GM23338 (cell line): ENCODE results near the gene C12orf60. TPM values are rescaled to one million over a fixed set of nuclear protein-coding genes. Genes with fewer than 3 reads are reported as not detected.
A peak's percentile ranks its signal among the peaks of the same experiment; 100 is the strongest.

Source experiments
- ATAC-seq: fragments of 200-7000 bp; cut with Tn5 transposase; 3 replicates; pipeline ENCODE4 v1.9.1; 2020
- DNase-seq: peaks from one replicate; pipeline ENCODE4 v3.0.0-alpha.2; 2015; ENCODE audit warnings: low spot score
- H2AFZ ChIP-seq: fragments of 200-600 bp; sonication (generic); 2 replicates; pipeline ENCODE4 v1.8.0; 2016; ENCODE audit warnings: antibody characterized with exemption, mild to moderate bottlenecking, moderate library complexity
- H3F3A ChIP-seq: fragments of 200-600 bp; sonication (generic); replicated peaks from 2 replicates; pipeline ENCODE4 v1.8.0; 2017; ENCODE audit warnings: antibody characterized with exemption, mixed run types, low read depth
- H3K27ac ChIP-seq: fragments of 200-600 bp; sonication (generic); 2 replicates; pipeline ENCODE4 v1.6.1; 2016; ENCODE audit warnings: low read depth
- H3K27me3 ChIP-seq: fragments of 200-600 bp; sonication (generic); 2 replicates; pipeline ENCODE4 v1.8.0; 2016; ENCODE audit warnings: mild to moderate bottlenecking, mixed run types, moderate library complexity; ENCODE audit not compliant: insufficient read depth
- H3K36me3 ChIP-seq: fragments of 200-600 bp; sonication (generic); 2 replicates; pipeline ENCODE4 v1.8.0; 2016; ENCODE audit warnings: mild to moderate bottlenecking; ENCODE audit not compliant: insufficient read depth
- H3K4me1 ChIP-seq: fragments of 200-600 bp; sonication (generic); 2 replicates; pipeline ENCODE4 v1.8.0; 2016; ENCODE audit warnings: mild to moderate bottlenecking, moderate library complexity; ENCODE audit not compliant: insufficient read depth
- H3K4me2 ChIP-seq: fragments of 200-600 bp; sonication (generic); 2 replicates; pipeline ENCODE4 v1.7.1; 2017; ENCODE audit warnings: mixed run types
- H3K4me3 ChIP-seq: fragments of 200-600 bp; sonication (generic); 2 replicates; pipeline ENCODE4 v1.6.1; 2016; ENCODE audit warnings: mixed run types
- H3K79me2 ChIP-seq: fragments of 200-600 bp; sonication (generic); replicated peaks from 2 replicates; pipeline ENCODE4 v1.8.0; 2017; ENCODE audit warnings: mild to moderate bottlenecking; ENCODE audit not compliant: insufficient read depth
- H3K9me2 ChIP-seq: fragments of 200-600 bp; sonication (generic); 2 replicates; pipeline ENCODE4 v1.8.0; 2017; ENCODE audit not compliant: insufficient read depth
- H4K20me1 ChIP-seq: fragments of 200-600 bp; sonication (generic); replicated peaks from 2 replicates; pipeline ENCODE4 v1.8.0; 2017; ENCODE audit warnings: mild to moderate bottlenecking; ENCODE audit not compliant: insufficient read depth
- H3K27ac Mint-ChIP-seq: 2 replicates; pipeline ENCODE4 v1.8.0; 2020; ENCODE audit warnings: inconsistent platforms, mild to moderate bottlenecking, moderate library complexity, mixed read lengths
- H3K27me3 Mint-ChIP-seq: 3 replicates; pipeline ENCODE4 v1.8.0; 2022; ENCODE audit warnings: low read depth, mild to moderate bottlenecking, moderate library complexity, mixed read lengths, inconsistent platforms; ENCODE audit not compliant: insufficient read depth, poor library complexity
- H3K36me3 Mint-ChIP-seq: 3 replicates; pipeline ENCODE4 v1.8.0; 2021; ENCODE audit warnings: low read depth, mild to moderate bottlenecking, inconsistent platforms, moderate library complexity, mixed read lengths
- H3K4me1 Mint-ChIP-seq: 3 replicates; pipeline ENCODE4 v1.8.0; 2020; ENCODE audit warnings: mild to moderate bottlenecking, inconsistent platforms, mixed read lengths
- H3K4me3 Mint-ChIP-seq: 3 replicates; pipeline ENCODE4 v1.8.0; 2021; ENCODE audit warnings: moderate library complexity, mild to moderate bottlenecking, inconsistent platforms, mixed read lengths
- H3K9me3 Mint-ChIP-seq: 3 replicates; pipeline ENCODE4 v1.8.0; 2020; ENCODE audit warnings: moderate library complexity, mild to moderate bottlenecking, inconsistent platforms, mixed read lengths
- CREB1 ChIP-seq: fragments of 250-450 bp; sonication (Bioruptor Pico); IDR thresholded peaks from 2 replicates; pipeline ENCODE4 v1.5.0; 2020; ENCODE audit warnings: low read depth, mild to moderate bottlenecking, moderate library complexity
- CTCF ChIP-seq, 2 experiments: fragments of 200-600 bp in 1 of 2; sonication (generic) in 1 of 2; conservative IDR thresholded peaks; 2 replicates each; pipeline versions ENCODE4 v1.5.1 to v1.6.1; 2016 to 2017; ENCODE audit warnings: antibody characterized with exemption in 2 of 2, low read depth in 2 of 2, mild to moderate bottlenecking in 2 of 2, moderate library complexity in 1 of 2
- ETS1 ChIP-seq: IDR thresholded peaks from 2 replicates; pipeline ENCODE4 v1.6.1; 2016; ENCODE audit warnings: antibody characterized with exemption
- EZH2 ChIP-seq: fragments of 200-600 bp; sonication (generic); IDR thresholded peaks from one replicate; pipeline ENCODE4 v1.8.0; 2017; ENCODE audit warnings: antibody characterized with exemption, mild to moderate bottlenecking, low read depth; ENCODE audit not compliant: unreplicated experiment
- EZH2phosphoT487 ChIP-seq: fragments of 200-600 bp; sonication (generic); IDR thresholded peaks from one replicate; pipeline ENCODE4 v1.8.1; 2018; ENCODE audit warnings: antibody characterized with exemption; ENCODE audit not compliant: unreplicated experiment
- JUNB ChIP-seq: IDR thresholded peaks from one replicate; pipeline ENCODE4 v1.6.1; 2016; ENCODE audit warnings: antibody characterized with exemption; ENCODE audit not compliant: unreplicated experiment
- NANOG ChIP-seq: IDR thresholded peaks from 2 replicates; pipeline ENCODE4 v1.6.1; 2016; ENCODE audit warnings: antibody characterized with exemption, borderline replicate concordance
- POLR2AphosphoS5 ChIP-seq: IDR thresholded peaks from 2 replicates; pipeline ENCODE4 v1.6.1; 2016; ENCODE audit warnings: antibody characterized with exemption, low read depth
- REST ChIP-seq: IDR thresholded peaks from one replicate; pipeline ENCODE4 v1.6.1; 2018; ENCODE audit warnings: antibody characterized with exemption; ENCODE audit not compliant: unreplicated experiment
- STAT1 ChIP-seq: IDR thresholded peaks from one replicate; pipeline ENCODE4 v1.6.1; 2016; ENCODE audit warnings: antibody characterized with exemption; ENCODE audit not compliant: unreplicated experiment
- ZNF114 ChIP-seq: fragments of 250-450 bp; sonication (Bioruptor Pico); IDR thresholded peaks from 2 replicates; pipeline ENCODE4 v1.5.0; 2020; ENCODE audit warnings: mild to moderate bottlenecking, moderate library complexity
- ZNF331 ChIP-seq: fragments of 250-450 bp; sonication (Bioruptor Pico); IDR thresholded peaks from 2 replicates; pipeline ENCODE4 v1.5.0; 2020; ENCODE audit warnings: low read depth, mild to moderate bottlenecking, moderate library complexity
- ZNF462 ChIP-seq: fragments of 250-450 bp; sonication (Bioruptor Pico); IDR thresholded peaks from 2 replicates; pipeline ENCODE4 v1.5.0; 2020; ENCODE audit warnings: mild to moderate bottlenecking, moderate library complexity
- polyA plus RNA-seq: library from polyadenylated mRNA; unstranded; fragments of >200 nt; fragmentation: Nextera tagmentation; extraction: Ambion mirVana; gene quantifications from 2 replicates; pipeline ENCODE4 v1.2.1, GENCODE V29; 2016
- total RNA-seq: library from RNA; depleted of rRNA; stranded (reverse); fragments of >200 nt; shearing (Covaris generic); gene quantifications from 2 replicates; pipeline ENCODE4 v1.2.3, GENCODE V29; 2014

The C12orf60 gene
- total and polyA plus RNA-seq, 2 experiments from 2014 or later, result 1.7 to 2.3 TPM

GRCh38 chr12:14771651-14772137, 31.8 kb upstream of the C12orf60 start:
- Mint-ChIP-seq H3K27ac (peak overlapping the region; percentile 100), H3K9me3 (peaks cover 17% of the 10 kb centered on the region; the same call in 2 of the 3 replicates), H3K4me3 (peak overlapping the region; percentile 98), H3K27me3 (peaks cover 41% of the 10 kb centered on the region), H3K36me3 (peaks cover 33% of the 10 kb centered on the region), H3K4me1 (peaks cover 38% of the 10 kb centered on the region)
- no peak for ATAC-seq
- H3K27ac ChIP-seq, result peak overlapping the region; percentile 93
- H3K79me2 ChIP-seq, result peaks cover 44% of the 10 kb centered on the region
- peaks cover 16% of the 10 kb centered on the region for H3K4me1 ChIP-seq
- H3K4me3 ChIP-seq, result peak overlapping the region; percentile 82
- no peaks in the 10 kb centered on the region for H3K9me2 ChIP-seq
- peak; percentile 51 for DNase-seq
- peaks cover 5% of the 10 kb centered on the region; the same call in 1 of the 2 replicates for H4K20me1 ChIP-seq
- no peaks in the 10 kb centered on the region for H3K27me3 ChIP-seq
- H3K36me3 ChIP-seq, result no peaks in the 10 kb centered on the region
- H2AFZ ChIP-seq, result no peak overlapping the region
- peak overlapping the region; percentile 72 for H3K4me2 ChIP-seq
- TF ChIP-seq STAT1, result no peak
- no peak for TF ChIP-seq ZNF114 (CRISPR knock-in tag)
- TF ChIP-seq POLR2AphosphoS5, result no peak
- TF ChIP-seq REST, result no peak
- no peak for TF ChIP-seq CTCF (conservative IDR thresholded peaks at IDR 0.05; ENCODE audit: low read depth in 2 of 2)
- no peak for TF ChIP-seq NANOG
- no peak for TF ChIP-seq EZH2
- TF ChIP-seq JUNB, result no peak
- TF ChIP-seq CREB1, result no peak
- no peak for TF ChIP-seq ZNF462 (CRISPR knock-in tag)
- TF ChIP-seq ETS1, result no peak
- TF ChIP-seq ZNF331, result no peak
- TF ChIP-seq EZH2phosphoT487, result no peak
- 0 out of 2 replicates have a peak, but pooled peaks cover 5% of the 10 kb centered on the region for H3F3A ChIP-seq
